ENCODE results near the gene TMEM270.

GRCh38 chr7:73901231-73901822 is 40.4 kb downstream of the TMEM270 start:
- TF ChIP-seq CTCF (IDR thresholded peaks at IDR 0.05) (no peak), EP300 (IDR thresholded peaks at IDR 0.05) (no peak), POLR2AphosphoS5 (IDR thresholded peaks at IDR 0.05) (no peak)
